NCI-H524 (cell line): ENCODE measurements around the gene P3H4.

Experiments
- DNase-seq, 2 experiments: peaks; one replicate each; lab custom pipeline; 2025; lab: John Stamatoyannopoulos, UW

The P3H4 gene

GRCh38 chr17:41821776-41822175 is 10.0 kb upstream of the P3H4 start:
- DNase-seq: no peak

GRCh38 chr17:41818024-41818423 is 6.3 kb upstream of the P3H4 start:
- no peak for DNase-seq

DNA sequence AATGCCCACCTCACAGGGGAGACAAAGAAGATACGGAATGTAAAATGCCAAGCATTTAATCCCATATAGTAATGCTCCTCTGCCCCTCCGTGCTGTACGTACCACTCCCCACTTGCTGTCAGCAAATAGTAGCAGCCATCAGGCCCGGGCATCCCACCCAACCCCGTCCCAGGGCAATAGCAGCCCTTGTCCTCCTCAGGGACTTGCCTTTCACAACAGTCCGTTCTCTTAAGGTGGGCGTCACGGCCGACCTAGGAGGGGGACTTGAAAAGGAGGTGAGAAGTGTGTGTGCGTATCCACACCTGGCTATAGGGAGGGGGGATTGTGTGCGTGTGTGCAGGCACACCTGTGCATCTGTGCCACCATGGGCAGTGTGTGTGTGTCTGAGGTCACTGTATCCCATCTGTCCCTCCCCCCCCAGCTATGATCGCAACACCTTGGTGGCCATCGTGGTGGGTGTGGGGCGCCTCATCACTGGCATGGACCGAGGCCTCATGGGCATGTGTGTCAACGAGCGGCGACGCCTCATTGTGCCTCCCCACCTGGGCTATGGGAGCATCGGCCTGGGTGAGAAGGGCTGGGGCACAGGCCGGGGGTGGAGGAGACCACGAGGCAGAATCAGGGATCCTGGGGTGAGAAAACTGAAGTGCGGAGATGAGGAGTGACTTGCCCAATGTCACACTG is 5.0 kb upstream of the P3H4 start:
- DNase-seq: no peak

DNA sequence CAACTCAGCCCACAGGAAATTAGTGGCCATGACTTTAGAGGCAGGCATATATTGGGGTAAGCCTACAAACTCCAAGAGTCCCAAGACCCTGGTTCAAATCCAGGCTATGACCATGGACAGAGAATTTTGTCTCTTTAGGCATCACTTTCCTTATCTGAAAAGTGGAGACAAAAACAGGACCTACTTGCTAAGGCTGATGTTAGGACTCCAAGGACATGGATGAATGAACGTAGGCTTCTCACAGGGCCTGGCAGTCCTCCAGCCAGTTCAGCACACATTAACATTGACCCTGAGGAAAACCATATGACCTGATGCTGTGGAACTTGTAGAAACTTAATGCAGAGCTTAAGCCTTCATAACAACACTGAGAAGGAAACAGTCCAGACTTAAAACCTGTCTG is 2.4 kb upstream of the P3H4 start:
- no peak for DNase-seq

DNA sequence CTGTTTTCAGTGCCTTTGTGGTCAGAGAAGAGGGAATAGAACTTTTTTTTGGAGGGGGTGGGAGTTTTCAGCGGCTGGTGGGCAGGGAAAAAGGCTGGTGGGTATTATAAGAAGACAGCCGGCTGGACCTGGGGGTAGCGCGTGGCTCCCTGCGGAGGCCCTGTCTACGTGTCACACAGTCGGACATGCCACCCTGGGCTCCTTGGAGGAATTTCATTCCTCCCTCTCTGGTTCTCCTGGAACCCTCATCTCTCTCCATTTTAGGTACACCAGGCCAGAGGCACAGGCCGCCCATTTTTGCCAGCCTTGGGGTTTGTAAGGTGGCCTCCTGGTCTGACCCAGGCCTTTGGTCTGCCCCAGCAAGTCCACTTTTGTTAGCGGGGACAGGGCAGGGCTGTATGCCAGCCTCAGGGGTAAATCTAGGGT is 2.0 kb upstream of the P3H4 start:
- no peak for DNase-seq

DNA sequence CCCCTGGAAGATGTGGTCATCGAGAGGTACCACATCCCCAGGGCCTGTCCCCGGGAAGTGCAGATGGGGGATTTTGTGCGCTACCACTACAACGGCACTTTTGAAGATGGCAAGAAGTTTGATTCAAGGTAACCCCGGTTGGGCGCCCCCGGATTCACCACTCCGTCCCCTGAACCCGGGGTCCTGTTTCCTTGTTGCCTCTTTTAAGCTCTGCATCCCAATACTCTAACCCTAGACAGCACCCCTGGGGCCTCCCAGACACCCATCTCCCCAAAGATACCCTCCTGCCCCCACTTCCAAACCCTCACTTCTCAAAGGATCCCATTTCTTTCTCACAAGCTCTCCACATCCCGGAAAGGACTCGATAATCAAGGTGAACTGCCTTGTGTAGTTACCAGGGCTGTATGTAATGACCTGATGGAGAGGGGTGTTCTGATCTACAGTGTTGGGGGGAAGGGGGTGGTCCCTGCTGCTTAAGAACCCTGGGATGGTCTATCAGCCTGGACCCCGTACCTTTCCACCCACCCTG is 1.5 kb upstream of the P3H4 start:
- peak in 1 of 2 experiments; percentile 52 for DNase-seq

DNA sequence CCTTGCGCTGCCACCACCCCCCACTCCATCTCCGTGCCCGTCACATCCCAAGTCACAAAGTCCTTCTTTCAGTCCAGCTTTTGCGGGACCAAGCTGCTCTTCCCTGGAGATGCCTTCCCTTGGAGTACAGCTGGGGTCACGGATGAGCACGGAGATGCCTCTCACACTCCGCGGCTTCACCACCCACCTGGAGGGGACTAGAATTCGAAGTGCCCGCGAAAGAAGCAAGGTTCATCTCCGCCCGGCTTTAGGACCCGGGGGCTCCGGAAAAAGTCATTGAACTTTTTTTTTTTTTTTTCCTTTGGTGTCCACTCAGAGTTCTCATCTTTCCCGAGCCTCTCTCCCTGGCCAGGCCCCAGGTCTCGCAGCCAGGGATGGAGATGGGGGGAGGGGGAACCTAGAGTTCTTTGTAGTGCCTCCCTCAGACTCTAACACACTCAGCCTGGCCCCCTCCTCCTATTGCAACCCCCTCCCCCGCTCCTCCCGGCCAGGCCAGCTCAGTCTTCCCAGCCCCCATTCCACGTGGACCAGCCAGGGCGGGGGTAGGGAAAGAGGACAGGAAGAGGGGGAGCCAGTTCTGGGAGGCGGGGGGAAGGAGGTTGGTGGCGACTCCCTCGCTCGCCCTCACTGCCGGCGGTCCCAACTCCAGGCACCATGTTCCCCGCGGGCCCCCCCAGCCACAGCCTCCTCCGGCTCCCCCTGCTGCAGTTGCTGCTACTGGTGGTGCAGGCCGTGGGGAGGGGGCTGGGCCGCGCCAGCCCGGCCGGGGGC is 817 bp upstream of the P3H4 start, which contains the start of gene FKBP10:
FKBP10 (plus strand) TSS at position 624 of the 771 bp plus-strand sequence; CDS start at position 655, 31 bp downstream.
- peak; percentile 79 to 87 for DNase-seq

DNA sequence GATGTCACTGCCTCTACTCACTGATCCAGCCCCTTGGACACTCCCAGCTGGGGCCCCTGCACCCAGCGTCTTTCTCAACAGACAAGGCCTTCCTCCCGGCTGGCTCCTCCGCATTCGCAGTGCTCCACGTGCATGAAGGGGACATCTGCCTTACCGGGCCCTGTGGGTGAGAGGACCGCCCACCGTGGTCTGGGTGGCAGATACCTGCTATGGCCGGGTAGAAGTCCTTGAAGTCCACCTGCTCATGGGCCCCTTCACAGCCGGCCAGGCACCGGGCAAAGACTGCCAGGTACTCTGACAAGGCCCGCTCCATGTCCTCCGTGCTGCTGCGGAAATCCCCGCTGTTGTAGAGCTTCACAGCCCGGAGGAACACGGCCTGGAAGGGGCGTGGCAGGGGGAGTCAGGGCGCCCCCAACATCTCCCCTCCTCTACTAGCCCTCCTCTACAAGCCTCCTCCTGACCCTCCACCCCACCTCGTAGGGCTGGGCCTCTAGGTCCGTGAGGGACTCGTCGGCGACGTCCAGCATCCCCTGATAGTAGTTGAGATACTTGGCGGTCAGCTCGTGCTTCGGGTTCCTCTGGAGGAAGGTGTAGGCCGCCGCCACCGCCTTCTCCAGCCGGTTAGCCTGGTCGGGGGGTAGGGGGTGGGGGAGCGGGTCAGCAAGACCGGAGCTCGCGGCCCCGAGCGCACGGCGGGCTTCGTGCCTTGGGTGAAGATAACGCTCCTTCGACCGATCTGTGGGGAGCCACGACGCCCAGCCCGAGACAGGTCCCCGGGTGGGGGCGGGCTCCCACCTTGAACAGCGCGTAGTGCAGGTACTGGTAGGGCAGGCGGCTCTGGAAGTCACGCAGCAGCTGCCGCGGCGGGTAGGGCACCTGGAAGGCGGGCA is 845 bp downstream of the P3H4 start:
- DNase-seq: no peak

DNA sequence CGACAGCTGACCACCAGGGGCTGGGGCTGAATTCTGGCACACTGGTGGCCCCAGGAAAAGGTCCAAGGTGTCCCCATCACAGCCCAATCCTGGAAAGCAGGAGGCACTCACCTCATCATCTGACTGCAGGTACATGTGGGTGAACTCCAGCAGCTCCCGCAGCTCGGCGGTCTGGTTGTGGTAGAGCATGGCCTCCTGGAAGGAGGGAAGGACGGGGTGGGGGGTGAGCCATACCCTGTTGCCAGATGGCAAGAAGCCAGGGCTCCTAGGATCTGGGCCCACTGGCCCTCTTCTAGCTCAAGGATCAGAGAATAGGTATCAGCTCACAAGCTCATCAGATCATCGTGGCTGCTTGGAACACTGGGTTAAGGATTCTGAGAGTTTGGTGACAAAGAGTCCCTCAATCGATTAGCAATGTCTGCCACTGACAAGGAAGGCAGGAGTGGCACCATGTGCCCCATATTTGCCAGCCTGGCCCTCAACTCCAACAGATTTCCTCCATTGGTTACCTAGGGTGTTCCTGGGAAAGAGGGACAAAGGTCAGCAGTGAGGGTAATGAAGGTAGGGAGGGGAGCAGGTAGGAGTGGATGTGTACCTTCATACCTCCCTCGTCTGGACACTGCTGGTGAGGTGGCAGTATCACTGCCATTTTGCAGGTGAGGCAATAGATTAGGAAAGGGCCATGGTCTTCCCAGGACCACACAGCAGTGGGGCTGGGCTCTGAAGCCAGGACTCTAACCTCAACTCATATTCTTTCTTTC is 4.9 kb downstream of the P3H4 start:
- DNase-seq: no peak

GRCh38 chr17:41803049-41804020 is 8.4 kb downstream of the P3H4 start:
- DNase-seq: no peak

DNA sequence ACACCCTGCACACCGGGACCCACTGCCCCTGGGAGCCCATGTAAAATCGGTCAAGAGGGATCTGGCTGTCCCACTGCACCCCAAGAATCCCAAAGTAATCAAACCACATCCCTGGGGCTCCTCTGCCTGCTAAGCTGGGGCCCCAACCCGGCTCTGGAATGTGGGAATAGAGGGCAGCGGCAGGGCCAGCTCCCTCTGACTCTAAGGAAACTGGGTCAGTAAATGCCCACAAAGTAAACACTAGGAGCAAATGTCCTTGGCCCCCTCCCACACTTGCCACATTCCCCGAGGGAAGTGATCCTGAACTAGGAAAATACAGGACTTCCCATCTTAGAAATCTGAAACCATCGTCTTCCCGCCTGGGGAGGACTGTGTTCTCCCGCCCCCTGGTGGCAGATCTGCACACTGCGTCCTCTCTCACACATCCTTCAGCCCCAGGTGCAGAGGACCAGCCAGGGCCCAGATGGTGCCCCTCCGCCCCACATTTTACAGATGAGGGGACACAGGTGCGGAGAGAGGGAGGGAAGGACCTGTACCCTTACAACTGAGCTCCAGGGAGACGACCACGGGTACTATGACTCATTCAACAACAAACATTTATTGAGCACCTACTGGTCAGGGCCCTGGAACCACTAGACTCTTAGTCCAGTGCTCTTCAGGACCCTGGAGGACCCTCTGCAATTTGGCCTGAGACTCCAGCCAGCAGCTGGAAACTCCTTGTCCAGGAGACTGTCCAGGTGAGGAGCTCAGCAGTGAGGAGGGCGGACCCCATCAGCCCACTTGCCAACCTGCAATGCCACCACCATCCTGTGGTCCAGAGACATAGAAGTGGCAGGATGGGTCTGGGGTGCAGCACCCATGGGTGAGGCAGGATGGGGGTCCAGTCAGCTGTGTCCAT is 10.1 kb downstream of the P3H4 start:
- DNase-seq: peak; percentile 66 to 82

DNA sequence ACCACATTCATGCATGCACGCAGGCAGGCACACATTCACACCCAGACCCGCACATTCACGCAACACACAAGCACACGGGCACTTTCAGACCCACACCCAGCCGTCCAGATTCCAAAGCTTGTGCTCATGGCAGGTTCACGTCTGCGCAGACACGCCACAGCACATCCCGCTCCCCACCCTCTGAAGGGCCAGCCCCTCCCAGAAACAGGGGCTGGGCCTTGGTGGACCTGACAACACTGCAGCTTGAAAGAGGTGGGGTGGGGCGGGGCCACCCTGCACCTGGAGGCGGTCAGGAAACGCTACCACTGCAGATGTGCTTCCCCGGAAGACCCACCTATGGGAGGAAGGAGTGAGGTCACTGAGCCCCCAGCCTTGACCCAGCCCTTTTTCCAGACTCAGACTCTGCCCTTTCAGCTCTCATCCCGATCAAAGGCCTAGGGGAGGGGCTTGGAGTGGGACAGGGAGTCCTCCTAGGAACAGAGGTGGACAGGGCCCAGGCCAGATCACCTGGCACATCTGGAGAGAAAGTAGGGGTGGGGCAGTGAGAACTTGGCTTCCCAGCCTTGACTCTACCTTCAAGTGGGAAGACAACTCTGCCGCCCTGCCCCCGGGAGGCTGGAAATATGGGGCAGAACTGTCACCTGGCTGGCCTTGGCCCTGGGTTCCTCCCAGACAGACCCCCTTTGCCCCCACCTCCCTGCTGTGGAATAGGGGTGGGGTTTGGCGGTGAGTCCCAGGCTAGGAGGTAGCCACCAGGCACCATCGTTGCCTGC is 11.0 kb downstream of the P3H4 start:
- no peak for DNase-seq

- DNase-seq: no peak
Observed at GRCh38 chr17:41799366-41799765, 12.4 kb downstream of the P3H4 start.

GRCh38 chr17:41797377-41797776 is 14.4 kb downstream of the P3H4 start:
- DNase-seq: no peak

DNA sequence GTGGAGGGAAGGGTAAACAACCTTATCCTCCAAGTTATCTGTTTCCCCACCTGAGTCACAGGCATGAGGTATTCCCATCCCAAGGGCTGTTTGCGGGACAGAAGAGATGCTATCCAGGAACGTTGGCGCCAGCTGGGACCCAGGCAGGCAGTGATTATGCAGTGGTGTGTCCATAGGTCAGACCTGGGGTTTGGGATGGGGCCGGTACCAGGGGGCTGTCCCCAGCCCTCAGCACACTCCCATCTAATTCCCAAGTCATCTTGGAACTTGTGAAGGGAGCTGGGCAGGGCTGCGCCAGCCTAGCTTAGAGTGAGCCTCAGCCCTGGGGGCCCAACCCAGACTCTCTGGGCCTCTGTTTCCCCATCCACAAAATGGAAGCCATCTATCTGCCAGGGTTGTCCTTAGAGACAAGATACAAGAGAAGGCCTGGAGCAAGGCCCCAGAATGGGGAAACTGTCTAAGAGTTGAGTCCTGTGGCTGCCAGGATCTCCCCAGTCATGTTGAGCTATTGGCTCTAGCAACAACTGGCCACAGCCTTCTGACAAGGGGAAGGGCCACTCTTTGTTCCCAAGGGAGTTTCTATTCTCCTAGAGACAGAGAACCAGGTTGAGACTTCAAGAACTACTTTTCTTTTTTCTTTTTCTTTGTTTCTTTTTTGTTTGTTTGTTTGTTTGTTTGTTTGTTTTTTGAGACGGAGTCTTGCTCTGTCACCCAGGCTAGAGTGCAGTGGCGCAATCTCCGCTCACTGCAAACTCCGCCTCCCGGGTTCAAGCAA is 15.4 kb downstream of the P3H4 start:
- no peak for DNase-seq

- no peak for DNase-seq
Observed at GRCh38 chr17:41794540-41794975, 17.2 kb downstream of the P3H4 start.

DNA sequence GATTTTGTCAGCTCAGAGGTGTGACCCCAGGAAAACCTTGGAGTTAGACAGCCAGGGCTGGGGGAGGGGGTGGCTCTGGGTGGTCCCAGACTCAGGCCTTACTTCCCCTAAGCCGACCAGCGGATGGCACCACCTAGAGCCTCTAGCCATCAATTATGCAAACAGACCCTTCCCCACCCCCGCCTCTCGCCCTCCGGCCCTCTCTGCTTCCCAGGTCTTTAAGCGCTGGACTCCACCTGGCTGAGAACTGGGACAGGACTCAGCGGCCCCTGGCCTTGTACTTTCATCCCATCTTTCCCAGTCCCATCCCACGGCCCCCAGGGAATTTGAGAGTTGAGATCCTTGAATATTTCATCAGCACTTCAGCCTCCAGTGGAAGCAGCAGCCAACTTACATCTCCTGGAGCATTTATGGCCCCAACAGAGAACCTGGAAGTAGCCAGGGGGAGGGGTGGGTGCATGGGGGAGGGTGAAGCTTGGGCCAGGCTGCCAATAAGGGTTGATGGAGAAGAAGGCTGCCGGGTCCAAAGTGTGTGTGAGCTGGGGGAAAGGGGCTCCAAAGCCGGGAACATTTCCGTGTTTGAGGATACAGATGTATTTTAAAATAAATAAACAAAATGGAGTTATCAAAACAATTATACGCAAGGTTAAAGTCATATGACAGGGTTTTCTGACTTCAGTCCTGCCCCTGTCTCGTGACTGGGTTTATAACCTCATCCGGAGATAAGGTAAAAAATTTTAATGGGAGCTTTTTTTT is 17.8 kb downstream of the P3H4 start:
- no peak for DNase-seq
